Cardiac fibroblast (primary cell): Measurements from ENCODE around the gene NDOR1.
A peak's percentile ranks its signal among the peaks of the same experiment; 100 is the strongest.

Experiments
- DNase-seq, 2 donors: peaks; one replicate each; pipeline versions ENCODE4 v3.0.0 to v3.0.0-alpha.2; 2010; ENCODE audit warnings: low read depth in 2 of 2
- H3K4me3 ChIP-seq, 2 donors: replicated peaks in 1 of 2; 1 replicate in 1 of 2; 2 replicates in 1 of 2; pipeline ENCODE4 v1.5.1; 2011; ENCODE audit warnings: low read depth in 2 of 2, low read length in 2 of 2, mild to moderate bottlenecking in 2 of 2, moderate library complexity in 1 of 2
- CTCF ChIP-seq: IDR thresholded peaks from one replicate; pipeline ENCODE4 v1.5.1; 2011; ENCODE audit warnings: low read depth, mild to moderate bottlenecking, low read length, inconsistent platforms

Gene NDOR1

GRCh38 chr9:137173796-137174664 is 31.5 kb upstream of the NDOR1 start:
- no peak for DNase-seq
- TF ChIP-seq CTCF: no peak
- no peak overlapping the region for H3K4me3 ChIP-seq

- H3K4me3 ChIP-seq: no peak overlapping the region
- TF ChIP-seq CTCF: no peak
- no peak for DNase-seq
These were observed 30.7 kb upstream of the NDOR1 start for GRCh38 chr9:137174722-137175293.

GRCh38 chr9:137175345-137175961 is 30.0 kb upstream of the NDOR1 start:
- H3K4me3 ChIP-seq: no peak overlapping the region
- DNase-seq: no peak

GRCh38 chr9:137176302-137177182 is 29.0 kb upstream of the NDOR1 start:
- no peak overlapping the region for H3K4me3 ChIP-seq
- TF ChIP-seq CTCF: peak; percentile 78
- peak; percentile 46 to 50 for DNase-seq

More at GRCh38 chr9:137175345-137175961, 30.0 kb upstream of the NDOR1 start:
- peak; percentile 2 for TF ChIP-seq CTCF

- TF ChIP-seq CTCF: no peak
These were observed 27.1 kb upstream of the NDOR1 start for GRCh38 chr9:137178201-137178938.

More at GRCh38 chr9:137178201-137178938, 27.1 kb upstream of the NDOR1 start:
- no peak overlapping the region for H3K4me3 ChIP-seq
- DNase-seq: peak in 1 of 2 donors; percentile 12
